AG09319 (cell line): Measurements from ENCODE around the gene OMA1.

Source experiments
- DNase-seq: peaks from one replicate; pipeline ENCODE4 v3.0.0-alpha.2; 2010; ENCODE audit warnings: low read depth; ENCODE audit errors: extremely low read depth
- CTCF ChIP-seq: IDR thresholded peaks from 2 replicates; pipeline ENCODE4 v1.5.1; 2011; ENCODE audit warnings: low read depth, mild to moderate bottlenecking, inconsistent platforms, low read length, moderate library complexity

The OMA1 gene

GRCh38 chr1:58459911-58460310, 86.6 kb downstream of the OMA1 start:
- no peak for DNase-seq
- TF ChIP-seq CTCF: no peak

- TF ChIP-seq CTCF: no peak
- no peak for DNase-seq
Measured at GRCh38 chr1:58457023-58457635, 89.4 kb downstream of the OMA1 start.

GRCh38 chr1:58456470-58456869, 90.1 kb downstream of the OMA1 start:
- no peak for DNase-seq
- TF ChIP-seq CTCF: no peak

- no peak for TF ChIP-seq CTCF
- DNase-seq: no peak
Measured at GRCh38 chr1:58454807-58455206, 91.7 kb downstream of the OMA1 start.

- no peak for TF ChIP-seq CTCF
- DNase-seq: no peak
Measured at GRCh38 chr1:58454385-58454784, 92.1 kb downstream of the OMA1 start.

- no peak for TF ChIP-seq CTCF
- no peak for DNase-seq
Measured at GRCh38 chr1:58451560-58452191, 94.8 kb downstream of the OMA1 start.

GRCh38 chr1:58447886-58448285, 98.6 kb downstream of the OMA1 start:
- TF ChIP-seq CTCF: no peak
- no peak for DNase-seq
